GOT3 (cell line): ENCODE measurements around the gene CFL2.
"Not testable (repeated sequence)": the region's sequence is repeated elsewhere in the genome, so short reads cannot be mapped to it uniquely, and the experiment has no call there.

Experiments used
- DNase-seq: peaks from one replicate; lab custom pipeline; 2025; ENCODE audit warnings: mixed read lengths; lab: John Stamatoyannopoulos, UW

Gene CFL2

DNA sequence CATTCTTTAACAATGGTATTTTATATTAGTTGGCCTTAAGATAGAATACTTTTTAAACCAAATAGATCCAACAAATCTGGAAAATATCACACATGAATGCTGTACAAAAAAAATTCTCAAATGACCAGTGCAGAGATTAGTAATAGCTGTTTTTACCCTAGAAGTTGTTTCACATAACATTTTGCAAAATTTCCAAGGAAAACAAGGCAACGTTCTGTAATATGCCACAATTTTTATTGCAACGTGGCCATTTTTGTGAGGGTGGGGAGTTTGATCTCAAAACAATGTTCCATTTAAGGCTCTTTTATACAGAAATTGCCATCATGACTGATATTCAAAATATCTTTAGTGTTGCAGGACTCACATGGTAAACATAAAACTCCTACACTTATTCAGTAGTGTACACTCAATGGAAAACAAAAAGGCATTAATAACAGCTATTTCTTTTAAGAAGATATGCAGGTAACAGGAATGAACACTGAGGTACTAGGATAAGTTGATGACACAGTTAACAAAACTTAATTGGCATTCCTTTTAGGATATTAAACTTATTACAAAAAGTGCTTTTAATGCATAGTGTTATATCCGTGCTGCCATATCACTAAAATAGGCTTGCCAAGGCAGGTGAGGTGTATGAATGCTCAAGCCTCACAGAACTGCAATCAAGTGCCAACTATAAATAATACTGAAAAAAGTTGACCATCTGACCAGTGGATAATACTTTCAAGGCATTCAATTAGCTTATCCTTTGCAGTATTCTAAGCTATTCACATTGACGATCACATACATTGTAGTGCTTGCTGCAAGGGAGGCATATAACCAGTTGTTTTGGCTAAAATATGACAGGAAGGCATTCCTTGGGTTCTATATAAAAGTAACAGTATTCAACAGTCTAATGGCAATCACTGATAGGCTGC lies 2.3 kb downstream of the CFL2 start:
- DNase-seq: no peak

DNA sequence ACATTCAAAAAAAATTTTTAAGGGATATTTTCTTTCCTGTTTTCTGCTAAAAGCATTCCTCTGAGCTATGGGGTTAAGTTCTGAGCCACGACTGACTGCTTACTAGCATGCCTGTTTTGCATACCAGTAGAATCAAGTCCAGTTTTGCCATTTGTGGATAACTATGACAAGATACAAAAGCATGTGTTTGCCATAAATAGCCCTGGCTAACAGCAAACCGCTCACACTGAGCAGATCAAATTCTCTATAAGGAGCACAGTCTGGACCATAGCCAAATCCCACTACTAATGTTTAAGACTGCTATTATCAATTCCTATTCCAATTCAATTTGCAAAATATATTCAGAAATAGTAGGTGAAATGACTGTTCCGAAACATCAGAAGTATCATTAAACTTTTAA lies 3.2 kb downstream of the CFL2 start:
- no peak for DNase-seq

DNA sequence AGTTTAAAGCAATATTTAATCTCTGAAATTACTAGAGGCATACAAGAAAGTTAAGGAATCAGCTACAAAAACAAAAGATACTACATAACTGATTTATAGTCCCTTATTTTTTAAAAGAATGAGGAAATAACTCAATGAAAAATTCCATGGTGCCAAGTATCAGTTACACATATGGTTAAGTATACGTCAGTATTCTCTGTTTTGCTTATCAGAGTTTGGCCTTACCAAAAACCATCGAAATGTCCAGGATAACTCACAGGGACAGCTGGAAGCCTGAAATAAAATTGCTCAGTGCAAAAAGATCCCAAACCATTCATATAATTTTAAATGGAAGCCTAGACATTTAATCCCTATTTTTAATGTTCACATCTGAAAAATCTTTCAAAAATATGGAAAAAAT lies 3.6 kb downstream of the CFL2 start:
- no peak for DNase-seq

DNA sequence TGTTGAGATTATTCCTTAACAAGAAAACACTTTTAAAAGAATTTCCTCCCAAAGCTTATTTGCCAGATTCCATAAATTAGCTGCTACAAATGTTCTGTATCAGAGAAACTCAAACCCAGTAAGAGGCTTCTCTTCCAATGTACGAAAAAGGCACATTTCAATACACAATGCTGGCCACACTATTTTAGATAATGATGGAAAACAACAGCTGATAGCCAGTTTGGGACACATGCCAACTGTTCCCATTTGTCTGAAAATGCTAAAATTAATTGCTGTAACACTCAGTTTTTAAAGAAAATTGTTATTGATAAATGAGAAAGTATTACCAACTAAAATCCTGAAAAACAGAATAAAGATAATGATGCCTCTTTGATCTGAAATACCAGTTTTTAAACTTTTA lies 4.4 kb downstream of the CFL2 start:
- no peak for DNase-seq

DNA sequence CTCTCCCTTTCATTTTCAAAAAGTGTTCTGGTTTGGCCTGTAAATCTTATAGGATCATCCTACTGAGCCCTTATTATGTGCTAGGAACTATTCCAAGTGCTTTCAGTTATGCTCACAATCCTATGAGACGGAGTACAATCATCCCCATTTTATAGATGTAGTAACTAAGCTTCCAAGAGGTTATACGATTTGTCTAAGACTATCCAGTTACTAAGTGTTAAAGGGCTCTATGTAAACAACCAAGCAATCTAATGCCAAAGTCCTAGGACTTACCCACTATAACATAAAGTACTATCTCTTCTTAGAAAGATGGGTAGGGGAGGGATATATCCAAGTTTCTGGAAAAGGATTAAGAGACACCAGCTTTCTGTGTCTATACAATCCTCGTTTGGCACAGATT lies 6.7 kb downstream of the CFL2 start:
- no peak for DNase-seq

DNA sequence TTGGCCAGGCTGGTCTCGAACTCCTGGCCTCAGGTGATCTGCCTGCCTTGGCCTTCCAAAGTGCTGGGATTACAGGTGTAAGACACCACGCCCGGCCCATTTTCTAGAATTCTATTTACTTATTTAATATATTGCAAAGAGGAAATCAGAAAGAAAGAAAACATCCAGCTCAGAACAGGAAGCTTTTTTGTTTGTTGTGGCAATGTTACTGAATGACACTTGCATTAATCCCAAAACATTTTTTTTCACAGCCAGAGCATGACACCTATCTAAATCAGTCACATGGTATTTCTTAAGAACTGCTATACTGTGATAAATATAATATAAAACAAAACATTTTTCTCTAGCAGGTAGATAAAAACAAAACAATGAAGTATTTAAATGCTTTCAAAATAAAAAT lies 12.6 kb downstream of the CFL2 start:
- DNase-seq: no peak

DNA sequence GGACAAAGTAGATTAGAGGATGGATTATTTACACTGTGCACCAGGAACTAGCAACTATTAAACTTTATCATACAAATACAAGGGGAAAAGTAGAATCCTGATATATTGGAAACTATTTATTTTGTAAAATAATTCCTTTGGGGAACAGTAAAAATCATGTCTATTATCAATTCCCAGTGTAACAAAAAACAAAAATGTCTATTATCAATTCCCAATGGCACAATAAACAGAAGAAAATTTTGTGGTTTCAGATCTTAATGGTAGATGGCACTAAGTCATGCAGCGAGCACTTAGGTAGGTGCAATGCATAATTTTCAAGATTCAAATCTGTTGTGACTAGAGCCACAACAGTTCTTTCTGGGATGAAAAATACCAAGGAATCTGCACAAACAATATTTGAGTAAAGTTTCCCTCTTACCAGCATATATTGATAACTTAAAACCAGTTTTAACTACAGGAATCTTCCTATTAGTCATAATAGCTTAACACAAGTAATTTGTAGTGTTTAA lies 13.7 kb downstream of the CFL2 start:
- DNase-seq: no peak

DNA sequence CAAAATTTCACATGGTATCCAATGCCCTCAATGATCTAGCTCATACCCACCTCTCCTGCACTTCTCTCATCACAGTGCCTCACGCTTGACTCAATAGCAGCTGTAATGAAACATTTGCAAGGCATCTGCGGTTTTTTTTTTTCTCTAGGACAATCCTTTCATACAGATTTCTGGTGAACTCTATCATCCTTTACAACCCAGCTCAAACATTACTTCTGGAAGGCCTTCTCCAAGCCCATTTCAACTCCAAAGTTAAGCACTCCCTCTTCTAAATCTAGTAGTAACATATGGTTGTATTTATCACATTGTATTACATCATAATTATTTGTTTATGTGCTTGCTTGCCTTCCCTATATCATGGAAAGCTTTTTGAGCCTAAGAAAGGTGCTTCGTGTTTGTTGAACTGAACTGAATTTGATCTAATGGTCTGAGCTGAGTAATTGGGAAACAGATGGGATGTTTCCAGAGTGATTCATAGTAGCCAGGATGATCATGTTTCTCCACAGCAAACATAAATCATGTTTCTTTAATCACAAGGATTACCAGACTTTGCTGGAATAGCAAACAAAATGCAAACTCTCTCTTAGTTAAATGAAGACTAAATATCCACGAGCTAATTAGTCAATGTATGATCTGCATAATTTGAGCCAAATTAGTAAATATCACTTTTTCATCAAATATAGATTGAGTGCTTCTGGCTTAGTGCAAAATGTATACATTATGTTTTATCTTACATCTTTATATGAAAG lies 14.3 kb downstream of the CFL2 start:
- DNase-seq: no peak

DNA sequence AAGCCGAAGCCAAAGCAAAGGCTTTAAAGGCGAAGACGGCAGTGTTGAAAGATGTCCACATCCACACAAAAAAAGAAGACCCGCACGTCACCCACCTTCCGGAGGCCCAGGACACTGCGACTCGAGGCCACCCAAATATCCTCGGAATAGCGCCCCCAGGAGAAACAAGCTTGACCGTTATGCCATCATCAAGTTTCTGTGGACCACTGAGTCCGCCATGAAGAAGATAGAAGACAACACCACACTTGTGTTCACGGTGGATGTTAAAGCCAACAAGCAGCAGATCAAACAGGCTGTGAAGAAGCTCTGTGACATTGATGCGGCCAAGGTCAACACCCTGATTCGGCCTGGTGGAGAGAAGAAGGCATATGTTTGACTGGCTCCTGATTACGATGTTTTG lies 20.2 kb downstream of the CFL2 start:
- DNase-seq: not testable (repeated sequence)

DNA sequence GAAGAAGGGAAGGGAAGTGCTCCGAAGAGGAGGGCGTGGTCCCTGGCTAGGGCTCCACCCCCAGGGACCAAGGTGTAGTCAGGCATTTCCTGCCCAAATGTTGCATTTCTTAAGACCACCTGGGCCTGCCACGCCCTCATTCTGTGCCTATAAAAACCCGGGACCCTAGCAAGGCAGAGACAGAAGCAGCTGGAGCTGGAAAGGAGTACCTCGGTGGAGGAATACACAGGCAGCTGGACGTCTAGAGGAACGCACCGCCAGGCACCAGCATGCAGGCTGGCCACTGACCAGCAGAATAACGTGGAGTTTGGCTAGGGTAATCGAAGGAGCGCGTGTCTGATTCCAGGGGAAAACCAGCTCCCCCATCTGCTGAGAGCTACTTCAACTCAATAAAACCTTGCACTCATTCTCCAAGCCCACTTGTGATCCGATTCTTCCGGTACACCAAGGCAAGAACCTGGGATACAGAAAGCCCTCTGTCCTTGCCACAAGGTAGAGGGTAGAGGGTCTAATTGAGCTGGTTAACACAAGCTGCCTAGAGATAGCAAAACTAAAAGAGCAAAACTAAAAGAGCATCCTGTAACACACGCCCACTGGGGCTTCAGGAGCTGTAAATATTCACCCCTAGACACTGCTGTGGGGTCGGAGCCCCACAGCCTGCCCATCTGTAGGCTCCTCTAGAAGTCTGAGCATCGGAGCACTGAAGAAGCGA lies 21.0 kb downstream of the CFL2 start:
- no peak for DNase-seq

DNA sequence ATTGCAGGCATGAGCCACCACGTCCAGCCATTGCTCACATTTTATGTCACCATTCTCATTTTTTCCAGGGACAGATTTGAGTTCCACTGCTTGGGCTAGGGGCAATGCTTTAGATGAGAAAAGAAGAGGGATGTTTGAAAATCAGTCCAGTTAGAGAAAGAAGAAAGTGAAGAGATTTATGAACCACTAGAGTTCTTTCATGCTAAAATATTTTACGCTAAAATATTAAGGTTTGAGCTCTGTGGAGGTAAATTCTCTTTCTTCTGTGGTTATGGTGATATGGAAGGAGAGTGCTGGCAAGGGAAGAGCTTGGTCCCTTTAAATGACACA lies 21.5 kb downstream of the CFL2 start:
- no peak for DNase-seq

DNA sequence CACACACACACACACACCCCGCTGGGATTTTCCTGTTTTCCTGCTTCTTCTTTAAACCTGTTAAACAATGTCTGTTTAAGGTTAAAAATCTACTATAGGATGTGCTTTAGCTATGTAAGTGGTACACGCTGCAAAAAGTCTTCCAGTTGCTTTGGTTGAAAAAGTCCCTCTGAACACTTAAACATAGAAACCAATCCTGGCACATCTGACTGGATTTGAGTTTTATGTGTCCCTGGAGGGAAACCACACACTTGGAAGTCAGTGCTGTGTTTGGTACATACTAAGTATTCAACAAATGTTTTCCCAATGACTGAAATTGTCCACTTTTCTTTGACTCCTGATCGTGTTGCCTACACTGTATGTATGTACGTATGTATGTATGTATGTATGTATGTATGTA lies 22.0 kb downstream of the CFL2 start:
- no peak for DNase-seq

DNA sequence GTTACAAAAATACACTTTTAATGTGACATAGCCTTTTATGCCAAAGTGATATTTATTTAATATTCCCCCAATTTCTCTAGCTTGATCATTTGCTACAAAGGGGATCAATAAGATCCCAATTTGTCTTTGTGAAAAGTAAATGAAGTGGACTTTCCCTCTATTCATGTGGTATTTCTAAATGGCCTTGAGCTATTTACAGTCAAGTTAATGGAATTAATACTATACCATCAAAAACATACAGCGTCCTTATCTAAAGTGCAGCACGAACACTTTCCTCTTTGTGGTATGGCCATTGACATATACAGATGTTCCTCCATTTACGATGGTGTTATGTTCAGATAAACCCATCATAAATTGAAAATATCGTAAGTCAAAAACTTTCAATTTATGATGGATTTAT lies 23.2 kb downstream of the CFL2 start:
- DNase-seq: no peak

DNA sequence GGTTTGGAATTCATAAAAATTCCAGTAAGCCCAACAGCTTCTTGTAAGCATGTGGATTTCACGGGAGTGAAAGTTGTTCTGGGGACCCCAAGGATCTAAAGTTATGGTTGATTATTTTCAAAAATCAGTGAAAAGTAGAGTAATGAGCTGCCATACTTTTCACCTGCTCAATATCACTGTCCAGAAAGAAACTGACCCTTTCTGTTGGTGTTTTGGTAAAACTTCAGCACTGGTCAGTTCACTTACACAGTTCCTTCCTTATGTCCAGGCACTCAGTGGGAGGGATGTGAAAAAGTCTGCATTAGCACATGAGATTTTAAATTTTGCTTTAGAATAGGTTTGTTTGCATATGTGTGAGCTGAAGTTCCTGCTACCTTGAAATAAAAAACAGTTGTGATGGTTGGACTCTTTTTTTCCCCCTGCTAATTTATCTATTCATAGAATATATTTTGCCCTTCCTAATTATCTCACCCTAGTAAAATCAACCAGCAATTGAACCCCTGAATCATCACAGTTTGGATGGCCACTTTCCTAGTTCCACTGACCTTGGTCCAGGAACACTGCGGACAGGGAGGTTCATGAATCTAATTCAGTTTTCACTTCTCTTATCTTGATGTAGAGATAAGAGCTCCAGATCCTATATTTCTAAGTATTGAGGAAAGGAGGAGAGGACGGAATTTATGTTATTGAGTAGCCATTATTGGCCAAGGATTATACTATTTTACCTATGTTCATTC lies 25.8 kb downstream of the CFL2 start:
- no peak for DNase-seq

DNA sequence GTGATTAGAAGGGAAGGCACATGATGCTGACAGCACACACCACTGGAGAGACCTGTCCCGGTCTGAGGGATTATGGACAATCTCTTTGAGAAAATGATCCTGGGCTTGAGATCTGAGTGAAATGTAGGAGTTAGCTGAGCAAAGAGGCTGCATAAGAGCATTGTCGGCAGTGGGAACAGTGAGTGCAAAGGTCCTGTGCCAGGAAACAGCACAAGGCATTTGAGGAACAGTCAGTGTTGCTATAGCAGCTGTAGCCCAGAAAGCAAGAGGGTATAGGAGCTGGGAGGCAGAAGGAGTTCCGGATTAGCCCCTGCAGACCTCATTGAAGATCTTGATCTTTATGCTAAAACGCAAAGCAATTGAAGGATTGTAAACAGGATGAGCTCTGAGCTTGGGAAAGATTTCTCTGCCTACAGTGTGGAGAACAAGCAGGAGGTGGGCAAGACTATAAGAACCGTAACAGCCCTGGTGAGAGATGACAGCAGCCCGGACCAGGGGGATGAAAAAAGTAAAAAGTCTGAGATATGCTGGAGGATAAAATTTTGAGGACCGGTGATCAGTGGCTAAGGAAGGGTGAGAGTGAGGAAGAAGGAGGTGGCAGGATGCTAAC lies 28.5 kb downstream of the CFL2 start:
- no peak for DNase-seq

DNA sequence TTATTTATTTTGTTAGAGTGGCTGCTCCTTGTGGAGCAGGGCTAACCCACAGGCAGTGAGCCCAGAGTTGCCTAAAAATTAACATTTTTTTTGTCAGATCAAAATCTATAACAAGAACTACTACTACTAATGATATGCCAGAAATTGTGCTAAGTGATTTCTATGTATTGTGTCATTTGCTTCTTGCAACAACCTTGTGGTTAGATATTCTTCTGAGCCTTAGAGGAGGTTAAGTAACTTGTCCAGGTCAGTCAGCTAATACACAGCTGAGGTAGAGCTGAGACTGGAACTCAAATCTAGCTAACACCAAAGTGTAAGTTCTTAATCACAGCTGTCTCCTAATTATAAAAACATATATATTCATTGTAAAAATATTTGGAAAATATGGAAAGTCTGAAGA lies 29.8 kb downstream of the CFL2 start:
- no peak for DNase-seq

DNA sequence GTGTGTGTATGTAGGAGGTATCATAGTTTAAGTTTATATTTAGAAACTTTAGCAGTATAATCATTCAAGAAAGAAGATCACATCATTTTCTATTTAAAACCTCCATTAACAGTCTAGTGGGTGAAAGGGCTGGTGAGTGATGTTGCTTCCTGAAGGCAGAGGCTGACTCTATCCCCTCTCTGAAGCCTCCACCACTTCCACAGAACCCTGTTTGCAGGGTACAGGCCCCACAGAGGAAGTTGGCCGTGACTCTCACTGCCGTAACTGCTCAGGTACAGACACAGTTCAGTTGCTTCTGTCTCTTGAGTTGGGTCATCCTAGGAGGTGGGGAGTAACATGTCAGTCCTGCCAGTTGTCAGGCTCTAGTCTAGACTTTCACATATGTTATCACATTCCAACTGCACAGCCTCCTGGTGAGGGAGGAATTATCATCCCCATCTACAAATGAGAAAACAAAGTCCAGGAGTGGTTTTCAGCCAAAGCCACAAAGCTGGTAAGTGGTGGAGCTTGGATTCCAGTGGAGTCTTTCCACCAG lies 31.5 kb downstream of the CFL2 start:
- no peak for DNase-seq

DNA sequence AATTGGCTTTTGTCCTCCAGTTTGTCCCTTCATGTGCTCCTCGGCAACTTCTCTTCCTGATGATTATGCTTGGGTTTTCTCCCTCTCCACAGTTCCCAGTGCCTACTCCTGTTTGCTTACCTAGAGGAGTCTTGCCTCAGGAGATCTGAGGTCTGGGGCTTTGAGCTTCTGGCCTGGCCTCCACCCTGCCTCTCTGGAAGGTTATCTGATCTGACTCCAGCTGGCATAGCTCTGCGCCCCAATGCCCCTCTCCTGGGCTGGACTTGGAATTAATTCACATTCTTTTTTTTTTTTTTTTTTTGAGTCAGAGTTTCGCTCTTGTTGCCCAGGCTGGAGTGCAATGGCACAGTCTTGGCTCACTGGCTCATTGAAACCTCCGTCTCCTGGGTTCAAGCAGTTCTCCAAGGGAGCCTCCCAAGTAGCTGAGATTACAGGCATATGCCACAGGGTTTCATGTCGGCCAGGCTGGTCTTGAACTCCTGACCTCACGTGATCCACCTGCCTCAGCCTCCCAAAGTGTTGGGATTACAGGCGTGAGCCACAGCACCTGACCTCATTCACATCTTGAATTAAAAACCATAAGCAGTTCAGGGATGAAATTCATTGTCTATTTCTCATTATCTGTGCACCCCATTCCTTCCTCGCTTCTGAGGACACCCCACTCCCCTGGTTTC lies 33.5 kb downstream of the CFL2 start:
- no peak for DNase-seq

DNA sequence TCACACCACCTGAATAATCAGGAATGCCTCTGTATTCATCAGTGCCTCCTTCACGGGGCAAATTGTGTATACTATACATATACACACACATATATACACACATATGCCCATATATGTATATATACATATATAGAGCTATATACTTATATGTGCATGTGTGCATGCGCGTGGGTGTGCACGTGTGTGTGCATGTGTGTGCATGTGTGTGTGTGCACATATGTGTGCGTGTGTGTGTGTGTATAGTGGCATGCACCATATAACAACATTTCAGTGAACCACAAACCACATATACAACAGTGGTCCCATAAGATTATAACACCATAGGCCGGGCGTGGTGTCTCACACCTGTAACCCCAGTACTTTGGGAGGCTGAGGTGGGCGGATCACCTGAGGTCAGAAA lies 35.7 kb downstream of the CFL2 start:
- DNase-seq: no peak

DNA sequence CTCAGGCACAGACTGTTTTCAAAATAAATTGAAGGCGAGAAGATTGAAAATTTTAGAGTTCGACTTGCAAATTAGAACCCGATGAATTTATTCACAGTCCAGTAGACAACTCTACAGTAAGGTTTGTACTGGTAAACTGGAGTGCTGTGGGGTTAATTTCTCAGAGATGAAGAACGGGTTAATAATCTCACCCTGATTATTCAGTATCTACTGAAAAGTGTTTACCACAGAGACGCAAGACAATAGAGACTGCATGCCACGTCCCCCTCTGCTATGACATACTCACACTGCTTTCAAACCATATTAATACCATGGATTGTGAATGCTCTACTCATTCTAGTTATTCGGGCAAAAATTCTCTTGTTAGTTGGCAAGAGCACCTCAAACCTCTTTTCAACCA lies 36.1 kb downstream of the CFL2 start:
- no peak for DNase-seq
